Dendritic cell treated with granulocyte-macrophage colony-stimulating factor and Interleukin-4, amounts not matched to agents 40 ng/mL and 50 ng/mL, for 4 days (primary cell): Measurements from ENCODE around the gene DLGAP3.
"Not testable (repeated sequence)": the region's sequence is repeated elsewhere in the genome, so short reads cannot be mapped to it uniquely, and the experiment has no call there.

ENCODE experiments used
- H3K27ac Mint-ChIP-seq: one replicate; pipeline ENCODE4 v1.8.0; 2022; ENCODE audit warnings: mild to moderate bottlenecking, mixed read lengths
- H3K27me3 Mint-ChIP-seq: one replicate; pipeline ENCODE4 v1.8.0; 2022; ENCODE audit warnings: mild to moderate bottlenecking, mixed read lengths
- H3K36me3 Mint-ChIP-seq: one replicate; pipeline ENCODE4 v1.8.0; 2022; ENCODE audit warnings: low read depth, mixed read lengths
- H3K4me1 Mint-ChIP-seq: one replicate; pipeline ENCODE4 v1.8.0; 2022; ENCODE audit warnings: low read depth, mixed read lengths
- H3K4me3 Mint-ChIP-seq: one replicate; pipeline ENCODE4 v1.8.0; 2022; ENCODE audit warnings: mild to moderate bottlenecking, moderate library complexity, mixed read lengths
- H3K9me3 Mint-ChIP-seq: one replicate; pipeline ENCODE4 v1.8.0; 2022; ENCODE audit warnings: mixed read lengths
- intact Hi-C: fragments of 100-400 bp; cut with micrococcal nuclease; formaldehyde crosslinking; loops from one replicate; pipeline ENCODE4 v1.15.0; 2022

The DLGAP3 gene

DNA sequence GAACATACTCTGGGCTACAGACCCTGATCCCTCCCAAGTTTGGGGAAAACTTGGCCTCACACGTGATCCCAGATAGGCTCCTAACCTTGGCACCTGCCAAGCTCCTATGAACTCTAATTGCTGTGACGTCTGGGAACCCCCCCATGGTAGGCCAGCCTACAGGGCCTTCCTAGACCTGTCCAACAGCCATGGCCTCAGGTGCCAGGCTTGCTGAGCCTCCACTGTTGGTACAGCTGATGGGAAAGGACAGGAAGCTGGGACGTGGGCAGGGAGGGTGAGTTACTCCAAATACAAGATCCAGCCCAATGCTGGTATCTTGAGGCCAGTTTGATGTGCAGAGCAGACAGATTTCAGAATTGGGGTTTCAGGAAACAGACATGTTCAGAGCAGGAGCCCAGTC, 89.0 kb downstream of the DLGAP3 start:
- Mint-ChIP-seq H3K4me1 (peaks cover 14% of the 10 kb centered on the region), H3K27me3 (no peaks in the 10 kb centered on the region), H3K4me3 (no peak overlapping the region), H3K9me3 (no peaks in the 10 kb centered on the region), H3K27ac (no peak overlapping the region), H3K36me3 (no peaks in the 10 kb centered on the region)
- intact Hi-C loops = no loop called here

DNA sequence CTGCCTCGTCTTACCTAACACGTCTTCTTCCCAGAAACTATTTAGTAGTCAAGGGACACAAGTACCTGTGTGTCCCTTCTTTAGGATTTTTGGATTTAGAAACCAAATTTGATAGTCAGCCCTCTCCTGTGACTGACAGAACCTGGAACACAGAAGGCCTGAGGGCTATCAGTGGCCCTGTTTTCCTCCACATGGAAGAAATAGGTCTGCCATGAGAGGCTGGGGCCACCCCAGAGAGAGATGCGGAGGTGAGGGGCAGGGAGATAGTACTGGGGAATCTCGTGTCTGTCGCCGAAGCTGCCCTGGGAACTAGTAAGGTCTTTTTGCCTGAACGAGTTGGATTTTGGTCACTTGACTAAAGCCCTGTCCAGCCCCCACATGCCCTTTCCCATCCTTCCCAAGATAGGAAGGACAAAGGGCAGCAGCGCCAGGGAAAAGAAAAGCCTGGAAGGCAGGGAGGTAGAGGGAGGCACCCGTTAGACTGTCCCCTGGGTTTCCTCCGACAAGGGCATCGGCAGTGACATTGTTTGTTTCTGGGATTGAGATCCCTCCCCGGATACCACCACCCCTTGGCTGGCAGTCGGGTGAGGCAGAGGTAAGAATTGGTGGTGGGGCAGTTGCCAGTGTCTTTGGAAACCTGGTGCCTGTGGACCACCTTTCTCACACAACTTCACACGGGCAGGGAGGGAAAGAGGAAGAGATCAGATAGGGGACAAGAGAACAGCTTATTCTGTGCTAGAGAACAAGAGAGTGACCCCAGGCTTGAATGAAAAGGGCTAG, 89.7 kb downstream of the DLGAP3 start:
- peaks cover 14% of the 10 kb centered on the region for H3K4me1 Mint-ChIP-seq
- no peak overlapping the region for H3K27ac Mint-ChIP-seq
- H3K9me3 Mint-ChIP-seq = no peaks in the 10 kb centered on the region
- no peak overlapping the region for H3K4me3 Mint-ChIP-seq
- H3K36me3 Mint-ChIP-seq = no peaks in the 10 kb centered on the region
- intact Hi-C loops = no loop called here
- H3K27me3 Mint-ChIP-seq = no peaks in the 10 kb centered on the region

DNA sequence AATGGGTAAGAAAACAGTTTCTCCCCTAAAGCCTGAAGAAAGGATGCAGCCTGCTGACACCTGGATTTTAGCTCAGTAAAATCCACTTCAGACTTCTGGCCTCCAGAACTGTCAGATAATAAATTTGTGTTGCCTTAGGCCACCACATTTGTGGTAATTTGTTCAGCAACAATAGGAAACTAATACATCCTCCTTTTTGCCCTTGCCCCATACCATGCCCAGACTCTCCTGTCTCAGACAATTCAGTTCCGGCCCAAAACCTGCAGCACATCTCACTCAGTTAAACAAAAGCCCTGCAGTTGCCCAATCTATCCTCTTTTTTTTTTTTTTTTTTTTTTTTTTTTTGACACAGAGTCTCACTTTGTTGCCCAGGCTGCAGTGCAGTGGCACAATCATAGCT, 95.7 kb downstream of the DLGAP3 start:
- Mint-ChIP-seq H3K4me3 (no peak overlapping the region), H3K4me1 (no peaks in the 10 kb centered on the region), H3K27ac (no peak overlapping the region), H3K36me3 (no peaks in the 10 kb centered on the region), H3K9me3 (no peaks in the 10 kb centered on the region), H3K27me3 (no peaks in the 10 kb centered on the region)
- intact Hi-C loops = no loop called here

DNA sequence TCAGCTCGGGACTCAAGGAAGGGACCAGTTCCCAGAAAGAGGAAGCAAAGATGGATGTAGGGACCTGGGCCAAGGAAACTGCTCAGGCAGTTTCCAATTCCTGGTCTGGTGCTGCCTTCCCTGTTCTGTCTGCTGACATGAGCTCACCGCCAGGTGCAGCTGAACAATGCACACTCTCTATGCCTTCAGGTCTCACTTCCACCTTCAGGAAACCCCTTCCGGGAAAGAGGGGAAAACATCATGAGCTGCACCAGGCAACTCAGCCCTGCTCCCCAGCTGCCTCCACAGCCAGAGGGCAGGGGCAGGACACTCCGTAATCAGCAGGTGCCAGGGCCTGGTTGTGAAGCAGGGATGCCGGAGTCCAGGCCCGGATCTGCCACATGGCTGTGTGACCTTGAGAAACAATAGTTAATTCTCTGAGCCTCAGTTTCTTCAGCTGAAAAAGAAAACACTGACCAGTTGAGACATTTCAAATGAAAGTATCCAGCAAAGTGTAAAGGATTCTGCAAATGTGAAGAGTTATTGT, 97.7 kb downstream of the DLGAP3 start:
- H3K4me3 Mint-ChIP-seq = no peak overlapping the region
- no peak overlapping the region for H3K27ac Mint-ChIP-seq
- H3K9me3 Mint-ChIP-seq = no peaks in the 10 kb centered on the region
- H3K4me1 Mint-ChIP-seq = no peaks in the 10 kb centered on the region
- intact Hi-C loops = no loop called here
- no peaks in the 10 kb centered on the region for H3K27me3 Mint-ChIP-seq
- H3K36me3 Mint-ChIP-seq = no peaks in the 10 kb centered on the region

DNA sequence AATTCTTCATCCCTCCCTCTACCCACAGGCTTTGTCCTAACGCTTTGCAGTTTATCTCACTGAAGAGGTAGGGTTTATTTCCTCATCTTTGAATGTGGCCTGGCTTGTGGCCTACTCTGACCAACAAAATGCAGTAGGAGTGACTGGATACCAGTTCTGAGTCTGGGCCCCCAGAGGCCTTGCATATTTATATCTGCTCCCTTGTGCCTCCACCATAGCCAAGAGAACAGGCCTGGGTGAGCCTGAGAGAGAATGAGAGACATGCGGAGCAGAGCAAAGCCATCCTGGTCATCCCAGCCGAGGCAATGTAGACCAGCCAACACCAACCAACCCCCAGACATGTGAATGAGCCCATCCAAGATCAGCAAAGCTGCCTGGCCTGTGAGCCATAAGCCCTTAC, 100.2 kb downstream of the DLGAP3 start:
- Mint-ChIP-seq H3K4me1 (no peaks in the 10 kb centered on the region), H3K27me3 (no peaks in the 10 kb centered on the region), H3K27ac (no peak overlapping the region), H3K4me3 (no peak overlapping the region), H3K36me3 (no peaks in the 10 kb centered on the region), H3K9me3 (peaks cover 2% of the 10 kb centered on the region)
- intact Hi-C loops = no loop called here

DNA sequence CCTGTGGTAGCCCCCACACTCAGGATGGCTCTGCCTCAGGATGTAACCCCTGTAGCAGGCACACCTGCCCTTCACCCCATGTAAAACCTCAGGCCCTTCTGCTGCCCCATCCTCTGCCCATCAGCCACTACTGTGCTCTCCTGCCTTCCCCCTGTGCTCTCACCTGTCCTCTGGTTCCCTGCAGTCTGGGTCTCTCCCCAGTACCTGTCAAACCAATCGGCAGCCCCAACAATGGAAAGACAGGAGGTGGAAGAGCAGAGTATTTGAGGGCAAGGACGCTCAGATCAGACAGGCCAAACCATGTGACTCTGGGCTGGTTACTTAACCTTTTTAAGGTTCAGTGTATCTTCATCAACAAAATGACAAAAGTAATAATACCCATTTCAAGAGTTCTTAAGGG, 100.8 kb downstream of the DLGAP3 start:
- intact Hi-C loops = no loop called here
- Mint-ChIP-seq H3K4me3 (no peak overlapping the region), H3K4me1 (no peaks in the 10 kb centered on the region), H3K9me3 (peaks cover 8% of the 10 kb centered on the region), H3K27ac (no peak overlapping the region), H3K27me3 (no peaks in the 10 kb centered on the region), H3K36me3 (no peaks in the 10 kb centered on the region)

DNA sequence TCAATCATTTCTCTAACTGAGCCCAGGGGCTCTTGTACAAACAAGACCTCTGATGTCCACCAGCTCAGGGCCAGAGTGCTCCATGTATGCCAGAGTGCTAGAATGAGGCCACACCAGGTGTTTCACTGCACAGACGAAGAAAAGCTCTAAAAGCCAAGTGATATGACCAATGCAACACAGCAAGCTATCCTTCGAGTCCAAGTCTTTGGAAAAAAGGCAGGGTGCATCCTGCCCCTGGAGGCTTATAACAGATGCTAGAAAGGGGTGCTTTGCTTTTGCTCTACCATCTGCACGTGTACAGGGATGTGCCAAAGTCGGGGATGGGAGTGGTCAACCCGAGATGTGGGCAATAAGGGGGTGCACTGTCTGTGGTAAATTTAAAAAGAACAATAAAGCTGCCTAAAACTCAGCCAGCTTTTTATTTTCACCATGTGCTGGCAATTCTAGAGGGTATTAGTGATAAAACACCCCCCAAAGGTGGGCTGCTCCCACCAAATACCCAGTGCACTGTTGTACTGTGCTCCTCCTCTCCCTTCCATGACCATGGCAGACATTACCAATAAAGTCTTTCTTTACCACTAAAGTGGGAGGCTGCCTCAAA, 102.0 kb downstream of the DLGAP3 start:
- Mint-ChIP-seq H3K9me3 (peaks cover 8% of the 10 kb centered on the region), H3K36me3 (no peaks in the 10 kb centered on the region), H3K27ac (no peak overlapping the region)

DNA sequence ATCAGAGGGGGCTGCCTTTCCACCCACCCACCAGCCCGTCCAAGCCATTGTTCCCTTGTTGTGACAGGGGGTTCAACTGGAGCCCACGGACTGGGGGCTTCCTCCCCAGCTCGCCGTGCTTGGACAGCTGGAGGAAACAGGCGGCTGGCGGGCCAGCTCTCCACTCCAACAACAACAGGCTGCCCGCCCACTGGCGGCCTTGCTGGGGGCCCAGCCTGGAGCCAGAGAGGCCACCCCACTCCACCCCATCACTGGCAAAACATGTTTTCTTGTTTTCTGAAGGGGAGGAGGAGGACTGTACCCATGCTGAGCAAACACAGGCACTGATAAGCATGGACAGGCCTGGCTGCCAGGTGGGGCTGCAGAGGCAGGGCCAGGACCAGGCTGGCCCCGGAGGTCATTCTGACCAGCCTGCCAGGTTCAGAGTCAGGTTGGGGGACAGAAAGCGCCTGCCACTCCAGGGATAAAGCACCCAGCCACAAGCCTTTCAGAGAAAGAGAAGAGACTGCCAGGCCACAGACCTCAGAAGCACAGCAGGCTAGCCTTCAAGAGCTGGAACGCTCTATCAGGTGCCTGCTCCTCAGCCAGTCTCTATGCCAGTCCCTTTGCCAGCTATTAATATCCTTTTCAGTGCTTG, 103.9 kb downstream of the DLGAP3 start:
- Mint-ChIP-seq H3K27ac (no peak overlapping the region), H3K36me3 (no peaks in the 10 kb centered on the region), H3K4me3 (no peak overlapping the region), H3K27me3 (no peaks in the 10 kb centered on the region), H3K4me1 (no peaks in the 10 kb centered on the region), H3K9me3 (peaks cover 8% of the 10 kb centered on the region)
- intact Hi-C loops = no loop called here

More for the DNA sequence above, 102.0 kb downstream of the DLGAP3 start:
- intact Hi-C loops = no loop called here
- H3K4me1 Mint-ChIP-seq = no peaks in the 10 kb centered on the region
- no peak overlapping the region for H3K4me3 Mint-ChIP-seq
- no peaks in the 10 kb centered on the region for H3K27me3 Mint-ChIP-seq

DNA sequence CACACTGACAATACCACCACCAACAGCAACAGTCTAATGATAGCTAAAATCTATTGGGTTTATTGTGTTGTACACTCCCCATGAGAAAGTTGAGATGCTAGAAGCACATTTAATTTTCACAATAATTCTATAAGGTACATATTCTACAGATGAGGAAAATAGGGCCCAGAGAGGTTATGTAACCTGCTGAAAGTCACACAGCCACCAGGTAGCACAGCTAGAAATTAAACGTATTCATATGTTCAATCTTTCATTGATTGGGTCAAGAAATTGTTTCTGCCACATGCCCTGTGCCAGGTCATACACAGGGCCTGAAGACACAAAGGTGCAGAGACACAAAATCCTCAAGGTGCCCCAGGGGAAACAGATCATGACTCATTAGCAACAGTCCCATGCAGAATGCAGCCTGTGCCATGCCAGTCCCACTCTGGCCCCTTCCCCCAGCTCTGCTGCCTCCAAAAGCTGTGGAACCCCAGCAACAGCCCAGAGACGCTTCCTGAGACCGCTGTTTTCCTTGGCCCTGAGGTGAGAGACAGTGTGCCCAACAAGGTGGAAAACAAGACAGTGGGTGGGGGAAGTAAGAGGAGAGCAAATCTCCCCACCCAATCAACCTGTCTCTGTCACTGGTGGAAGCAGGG, 104.5 kb downstream of the DLGAP3 start:
- intact Hi-C loops = no loop called here
- Mint-ChIP-seq H3K4me1 (no peaks in the 10 kb centered on the region), H3K9me3 (peaks cover 8% of the 10 kb centered on the region), H3K36me3 (no peaks in the 10 kb centered on the region), H3K4me3 (no peak overlapping the region), H3K27ac (no peak overlapping the region), H3K27me3 (no peaks in the 10 kb centered on the region)

DNA sequence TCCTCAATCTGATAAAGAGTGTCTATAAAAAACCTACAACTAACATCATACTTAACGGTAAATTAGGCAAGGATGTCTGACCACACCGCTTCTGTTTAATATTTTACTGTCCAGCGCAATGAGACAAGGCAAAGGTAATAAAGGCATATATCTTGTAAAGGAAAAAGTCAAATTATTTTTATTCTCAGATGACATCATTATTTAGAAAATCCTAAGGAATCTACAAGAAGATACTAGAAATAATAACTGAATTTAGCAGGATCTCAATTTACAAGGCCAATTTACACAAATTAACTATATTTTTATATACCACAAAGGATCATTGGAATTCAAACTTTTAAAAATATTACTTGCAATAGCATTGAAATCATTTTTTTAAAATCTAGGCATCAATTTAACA, 107.2 kb downstream of the DLGAP3 start:
- no peaks in the 10 kb centered on the region for H3K27me3 Mint-ChIP-seq
- intact Hi-C loops = no loop called here
- H3K9me3 Mint-ChIP-seq = peaks cover 8% of the 10 kb centered on the region
- no peak overlapping the region for H3K4me3 Mint-ChIP-seq
- no peaks in the 10 kb centered on the region for H3K4me1 Mint-ChIP-seq
- H3K36me3 Mint-ChIP-seq = no peaks in the 10 kb centered on the region
- H3K27ac Mint-ChIP-seq = no peak overlapping the region

DNA sequence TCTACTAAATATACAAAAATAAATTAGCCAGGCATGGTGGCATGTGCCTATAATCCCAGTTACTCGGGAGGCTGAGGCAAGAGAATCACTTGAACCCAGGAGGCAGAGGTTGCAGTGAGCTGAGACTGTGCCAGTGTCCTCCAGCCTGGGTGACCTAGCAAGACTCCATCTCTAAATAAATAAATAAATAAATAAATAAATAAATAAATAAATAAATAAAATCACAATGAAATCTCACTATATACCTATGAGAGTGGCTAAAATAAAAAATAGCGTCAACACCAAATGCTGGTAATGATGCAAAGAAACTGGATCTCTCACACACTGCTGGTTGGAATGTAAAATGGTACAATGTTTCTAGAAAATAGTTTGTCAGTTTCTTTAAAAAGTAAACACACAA, 110.6 kb downstream of the DLGAP3 start:
- H3K9me3 Mint-ChIP-seq, intact Hi-C loops, H3K27me3 Mint-ChIP-seq, H3K27ac Mint-ChIP-seq, H3K4me1 Mint-ChIP-seq, H3K4me3 Mint-ChIP-seq, H3K36me3 Mint-ChIP-seq: not testable (repeated sequence)

DNA sequence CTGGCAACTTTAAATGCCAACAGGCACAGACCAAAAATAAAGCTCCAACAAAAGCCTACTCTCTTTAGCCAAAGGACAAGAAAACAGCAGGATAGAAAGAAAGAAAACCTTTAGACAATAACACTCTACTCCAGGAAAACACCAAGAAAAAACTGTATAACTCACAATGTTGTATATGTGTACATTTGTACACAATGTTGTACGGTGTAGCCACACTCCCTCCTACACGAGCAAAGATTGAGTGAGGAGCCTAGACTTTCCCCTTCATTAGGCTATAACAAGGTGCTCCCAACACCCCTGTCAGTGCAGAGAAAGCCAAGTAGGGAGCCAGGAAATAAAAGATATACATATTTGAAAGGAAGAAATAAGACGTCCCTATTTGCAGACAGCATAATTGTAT, 112.7 kb downstream of the DLGAP3 start:
- no peak overlapping the region for H3K4me3 Mint-ChIP-seq
- no peaks in the 10 kb centered on the region for H3K9me3 Mint-ChIP-seq
- H3K27ac Mint-ChIP-seq = no peak overlapping the region
- intact Hi-C loops = no loop called here
- no peaks in the 10 kb centered on the region for H3K36me3 Mint-ChIP-seq
- H3K27me3 Mint-ChIP-seq = no peaks in the 10 kb centered on the region
- no peaks in the 10 kb centered on the region for H3K4me1 Mint-ChIP-seq

DNA sequence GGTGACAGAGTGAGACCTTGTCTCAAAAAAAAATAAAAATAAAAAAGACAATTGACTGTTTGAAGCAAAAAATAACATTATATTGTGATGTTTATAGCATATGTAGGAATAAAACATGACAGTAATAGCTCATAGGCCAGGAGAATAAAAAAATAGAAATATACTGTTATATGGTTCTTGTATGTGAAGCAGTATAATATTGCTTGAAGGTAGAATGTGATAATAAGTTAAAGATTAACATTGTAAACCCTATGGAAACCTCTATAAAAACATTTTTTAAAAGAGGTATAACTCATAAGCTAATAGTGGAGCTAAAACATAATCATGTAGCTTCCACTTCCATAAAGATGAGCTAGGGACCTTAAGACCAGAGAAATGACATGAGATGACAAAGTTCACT, 113.1 kb downstream of the DLGAP3 start:
- Mint-ChIP-seq H3K27me3 (no peaks in the 10 kb centered on the region), H3K36me3 (no peaks in the 10 kb centered on the region), H3K4me3 (no peak overlapping the region), H3K27ac (no peak overlapping the region), H3K9me3 (no peaks in the 10 kb centered on the region), H3K4me1 (no peaks in the 10 kb centered on the region)
- intact Hi-C loops = no loop called here
